Heart left ventricle (tissue), 13 donors: ENCODE data around the gene CRB1.

Experiments
- CTCF ChIP-seq, 12 donors: fragments of 200-600 bp; sonication (generic) in 4 of 12; IDR thresholded peaks; one replicate each; pipeline versions ENCODE4 v1.5.0 to v1.8.0; 2018 to 2022; ENCODE audit warnings: antibody characterized with exemption in 12 of 12, mild to moderate bottlenecking in 5 of 12
- POLR2A ChIP-seq, 2 donors: fragments of 450-650 bp; IDR thresholded peaks; one replicate each; pipeline ENCODE4 v1.6.1; 2017; ENCODE audit warnings: antibody characterized with exemption in 2 of 2, mild to moderate bottlenecking in 2 of 2, moderate library complexity in 2 of 2
- donor health status: ischemic (EF 13 %, LVEDD 7.1; RV severe dilation, severe dysfunction).
- donor health status: DM: no; HTN: yes; CAD: no.
- donor health status: DM: no; HTN: no; CAD: no.
- donor health status: ischemic (EF 25% LVEDD 6.9; RV normal size, moderate dysfunction).
- donor health status: ischemic (EF 25% LVEDD 5.7; RV mildly dilated, moderate dysfunction).
- donor health status: ischemic (EF 35%, LVEDD 5.7; RV mildly dilated, moderate dysfunction).
- donor health status: nonischemic (EF 11% LVEDD 7.7; RV severe dilation, severe dysfunction).
- donor health status: DM: yes; HTN: yes; CAD: no.
- donor health status: PGD.
- donor health status: ischemic (EF 29% LVEDD 5.4; RV normal size, mild dysfunction).
- donor health status: nonischemic (EF 23%, LVEDD 6.1; RV moderate dilation, normal function).

- TF ChIP-seq POLR2A (IDR thresholded peaks at IDR 0.05) (no peak), CTCF (IDR thresholded peaks at IDR 0.05) (no peak)
Observed at GRCh38 chr1:197390856-197391255, 122.8 kb downstream of the CRB1 start.
